Activated CD4-positive, alpha-beta T cell treated with anti-CD3 and anti-CD28 coated beads, Interleukin-2, amount 10 ng/mL, durations not matched to agents 7 days and 5 days (primary cell): ENCODE measurements around the gene OR51E1. TPM values are rescaled to one million over a fixed set of nuclear protein-coding genes. Genes with fewer than 3 reads are reported as not detected.

ENCODE experiments used
- CTCF ChIA-PET: fragments of 350-600 bp; sonication (Branson Sonifier 250); formaldehyde crosslinking; loops from one replicate; lab custom pipeline; 2021; ENCODE audit warnings: antibody characterized with exemption; lab: Charles Lee
- POLR2A ChIA-PET: fragments of 350-600 bp; sonication (Branson Sonifier 250); formaldehyde crosslinking; loops from one replicate; lab custom pipeline; 2021; ENCODE audit warnings: antibody characterized with exemption; lab: Charles Lee
- DNase-seq: peaks from one replicate; pipeline ENCODE4 v3.0.0-alpha.2; 2020
- H3K27ac Mint-ChIP-seq: one replicate; pipeline ENCODE4 v1.8.0; 2021; ENCODE audit warnings: mild to moderate bottlenecking, moderate library complexity, mixed read lengths
- H3K27me3 Mint-ChIP-seq: one replicate; pipeline ENCODE4 v1.8.0; 2021; ENCODE audit warnings: mixed read lengths
- H3K36me3 Mint-ChIP-seq: one replicate; pipeline ENCODE4 v1.8.0; 2021; ENCODE audit warnings: low read depth, mixed read lengths
- H3K4me1 Mint-ChIP-seq: one replicate; pipeline ENCODE4 v1.8.0; 2021; ENCODE audit warnings: mixed read lengths
- H3K4me3 Mint-ChIP-seq: one replicate; pipeline ENCODE4 v1.8.0; 2021; ENCODE audit warnings: mild to moderate bottlenecking, moderate library complexity, mixed read lengths
- H3K9me3 Mint-ChIP-seq: one replicate; pipeline ENCODE4 v1.8.0; 2021; ENCODE audit warnings: mixed read lengths
- total RNA-seq, 2 experiments: library from RNA; stranded (reverse); gene quantifications; one replicate each; pipeline ENCODE4 v1.2.3, GENCODE V29; 2021

OR51E1 gene
- total RNA-seq, 2 experiments from 2014 or later = not detected

DNA sequence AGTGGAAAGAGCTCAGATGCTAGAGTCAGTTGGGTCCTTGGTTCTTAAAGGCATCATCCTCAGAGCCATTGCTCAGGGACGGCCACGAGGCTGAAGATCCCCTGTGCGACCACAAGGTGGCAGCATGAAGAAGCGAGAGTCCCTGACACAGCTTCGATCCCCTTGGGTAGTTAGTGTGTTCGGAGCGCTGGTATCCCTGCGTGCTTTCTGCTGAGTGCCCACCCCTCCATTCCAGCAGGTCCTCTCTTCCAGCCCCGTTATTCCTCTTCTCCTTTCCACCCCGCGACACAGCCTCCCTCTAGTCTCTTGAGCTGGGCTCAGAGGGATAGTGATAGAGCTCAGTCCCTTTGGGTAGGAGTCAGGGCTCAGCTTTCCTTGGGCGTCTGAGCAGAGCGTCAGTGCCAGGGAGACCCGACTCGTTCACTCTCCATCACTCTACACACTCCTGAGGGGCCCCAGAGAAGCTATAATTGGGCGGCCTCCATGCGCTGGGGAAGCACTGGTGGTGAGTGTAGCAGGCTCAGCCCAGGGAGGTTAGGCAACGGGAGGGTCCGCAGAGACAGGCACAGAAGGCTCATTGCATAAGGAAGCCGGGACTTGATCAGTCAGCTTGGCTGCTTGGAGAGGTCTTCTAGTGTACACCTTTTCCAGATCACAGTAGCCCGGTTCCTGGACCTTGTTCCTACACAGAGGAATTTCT is 6.7 kb upstream of the OR51E1 start, which contains the start of gene OR51D1:
Gene OR51D1, plus strand, starts transcription at position 516 of the 700 bp plus-strand sequence. CDS start 2,314 bp downstream, outside the sequence.
- Mint-ChIP-seq H3K9me3 (no peaks in the 10 kb centered on the region), H3K27ac (no peak within 1 kb of the TSS), H3K4me1 (no peaks in the 10 kb centered on the region), H3K4me3 (no peak within 1 kb of the TSS), H3K27me3 (peaks cover 4% of the 10 kb centered on the region), H3K36me3 (no peaks in the 10 kb centered on the region)
- ChIA-PET CTCF (interaction anchor here (0.8 to 1.7 kb wide), 7 partner anchors 8 to 1254 kb away, joined by 3 to 6 read pairs (median 4); no protein-coding TSS in a partner anchor), POLR2A (interaction anchor here (0.6 kb wide), 1 partner anchor 194 kb away, joined by 3 read pairs; no protein-coding TSS in a partner anchor)
- DNase-seq = peak; percentile 74

DNA sequence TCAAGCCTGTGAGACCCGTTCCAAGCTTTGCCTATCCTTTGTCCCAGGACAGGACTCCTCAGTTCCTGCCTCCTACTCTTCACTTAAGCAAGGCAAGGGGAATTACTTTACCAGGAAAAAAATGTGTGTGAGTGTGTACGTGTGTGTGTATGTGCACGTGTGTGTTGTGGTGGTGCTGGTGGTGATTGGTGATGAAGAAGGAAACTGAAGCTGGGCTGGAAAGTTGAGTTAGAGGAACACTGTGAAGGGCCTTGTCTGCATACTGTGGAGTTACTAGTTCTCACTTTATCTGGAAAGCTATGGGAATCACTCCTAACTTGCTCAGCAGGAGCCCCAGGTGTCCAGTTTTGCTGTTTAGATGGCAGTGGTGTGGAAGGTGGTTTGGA is 6.1 kb upstream of the OR51E1 start:
- ChIA-PET POLR2A (no interaction called here), CTCF (interaction anchor here (0.9 to 1.2 kb wide), 2 partner anchors 11 to 53 kb away, joined by 3 to 5 read pairs; no protein-coding TSS in a partner anchor)
- DNase-seq = no peak
- no peaks in the 10 kb centered on the region for H3K4me1 Mint-ChIP-seq
- no peak overlapping the region for H3K4me3 Mint-ChIP-seq
- H3K27ac Mint-ChIP-seq = no peak overlapping the region
- H3K9me3 Mint-ChIP-seq = no peaks in the 10 kb centered on the region
- H3K36me3 Mint-ChIP-seq = no peaks in the 10 kb centered on the region
- H3K27me3 Mint-ChIP-seq = peaks cover 1% of the 10 kb centered on the region

DNA sequence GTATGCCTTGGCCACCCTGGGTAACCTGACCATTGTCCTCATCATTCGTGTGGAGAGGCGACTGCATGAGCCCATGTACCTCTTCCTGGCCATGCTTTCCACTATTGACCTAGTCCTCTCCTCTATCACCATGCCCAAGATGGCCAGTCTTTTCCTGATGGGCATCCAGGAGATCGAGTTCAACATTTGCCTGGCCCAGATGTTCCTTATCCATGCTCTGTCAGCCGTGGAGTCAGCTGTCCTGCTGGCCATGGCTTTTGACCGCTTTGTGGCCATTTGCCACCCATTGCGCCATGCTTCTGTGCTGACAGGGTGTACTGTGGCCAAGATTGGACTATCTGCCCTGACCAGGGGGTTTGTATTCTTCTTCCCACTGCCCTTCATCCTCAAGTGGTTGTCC is 3.9 kb upstream of the OR51E1 start:
- H3K4me3 Mint-ChIP-seq = no peak overlapping the region
- no peak overlapping the region for H3K27ac Mint-ChIP-seq
- no peaks in the 10 kb centered on the region for H3K9me3 Mint-ChIP-seq
- POLR2A ChIA-PET = no interaction called here
- H3K4me1 Mint-ChIP-seq = no peaks in the 10 kb centered on the region
- H3K36me3 Mint-ChIP-seq = no peaks in the 10 kb centered on the region
- H3K27me3 Mint-ChIP-seq = peaks cover 6% of the 10 kb centered on the region
- CTCF ChIA-PET = no interaction called here
- DNase-seq = no peak

DNA sequence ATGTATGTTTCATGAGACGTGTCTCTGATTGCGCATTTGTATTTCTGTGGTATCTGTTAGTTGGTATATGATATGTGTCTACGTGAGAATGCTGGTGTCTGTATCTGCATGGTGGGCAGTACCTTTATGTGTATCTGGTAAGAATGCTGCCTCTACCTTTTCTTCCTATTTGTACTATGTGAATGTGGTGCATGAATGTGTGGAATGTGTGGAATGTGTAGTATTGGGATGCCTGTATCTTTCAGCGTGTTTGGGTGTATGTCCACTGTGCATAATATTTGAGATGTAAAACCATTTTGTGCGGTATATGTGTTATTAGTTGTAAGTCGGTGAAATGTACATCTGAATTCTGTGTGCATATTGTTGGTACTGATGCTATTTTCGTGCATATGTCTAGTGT is 2.3 kb upstream of the OR51E1 start:
- ChIA-PET CTCF (no interaction called here), POLR2A (no interaction called here)
- Mint-ChIP-seq H3K36me3 (no peaks in the 10 kb centered on the region), H3K9me3 (no peaks in the 10 kb centered on the region), H3K4me3 (no peak overlapping the region), H3K27ac (no peak overlapping the region), H3K4me1 (no peaks in the 10 kb centered on the region), H3K27me3 (peaks cover 6% of the 10 kb centered on the region)
- DNase-seq = no peak

DNA sequence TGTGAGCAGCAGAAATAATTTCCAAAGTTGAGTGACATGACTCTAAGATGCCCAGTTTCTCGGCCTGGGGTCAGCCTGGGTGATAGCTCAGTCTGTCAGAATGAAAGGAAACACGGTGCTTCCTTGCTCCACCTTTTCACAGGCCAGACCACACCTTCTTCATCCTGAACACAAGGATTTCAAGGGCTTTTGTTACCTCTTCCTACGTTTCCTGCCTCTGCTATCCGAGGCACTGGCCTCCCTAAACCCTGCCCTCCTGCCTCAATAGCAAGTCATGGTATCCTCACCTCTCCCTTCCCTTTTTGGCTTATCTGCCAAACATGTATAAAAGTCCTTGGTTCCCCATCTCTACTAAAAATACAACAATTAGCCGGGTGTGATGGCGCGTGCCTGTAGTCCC is 1.7 kb upstream of the OR51E1 start:
- peaks cover 6% of the 10 kb centered on the region for H3K27me3 Mint-ChIP-seq
- DNase-seq = no peak
- H3K4me1 Mint-ChIP-seq = no peaks in the 10 kb centered on the region
- no peaks in the 10 kb centered on the region for H3K9me3 Mint-ChIP-seq
- ChIA-PET POLR2A (no interaction called here), CTCF (no interaction called here)
- no peaks in the 10 kb centered on the region for H3K36me3 Mint-ChIP-seq
- no peak overlapping the region for H3K27ac Mint-ChIP-seq
- no peak overlapping the region for H3K4me3 Mint-ChIP-seq

DNA sequence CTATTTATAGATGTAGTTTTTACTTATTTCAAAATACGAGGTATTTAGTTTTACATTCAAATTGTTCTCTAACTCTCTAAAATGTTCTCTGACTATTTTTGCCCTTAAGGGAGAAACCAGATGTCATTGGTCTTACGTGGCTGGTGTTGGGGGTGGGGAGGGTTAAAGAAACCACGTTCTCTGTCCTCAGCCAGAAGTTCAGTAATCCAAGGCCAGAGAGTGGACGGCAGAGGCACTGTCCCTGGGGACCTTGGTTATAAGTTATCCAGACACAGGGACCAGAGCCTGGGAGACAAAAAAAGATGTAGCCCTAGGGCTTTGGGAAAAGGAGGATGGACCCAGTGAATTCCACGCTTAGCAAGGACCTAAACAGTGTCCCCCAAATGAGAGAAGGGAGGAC is 706 bp upstream of the OR51E1 start:
- Mint-ChIP-seq H3K9me3 (no peaks in the 10 kb centered on the region), H3K27me3 (peaks cover 6% of the 10 kb centered on the region)
- POLR2A ChIA-PET = no interaction called here

DNA sequence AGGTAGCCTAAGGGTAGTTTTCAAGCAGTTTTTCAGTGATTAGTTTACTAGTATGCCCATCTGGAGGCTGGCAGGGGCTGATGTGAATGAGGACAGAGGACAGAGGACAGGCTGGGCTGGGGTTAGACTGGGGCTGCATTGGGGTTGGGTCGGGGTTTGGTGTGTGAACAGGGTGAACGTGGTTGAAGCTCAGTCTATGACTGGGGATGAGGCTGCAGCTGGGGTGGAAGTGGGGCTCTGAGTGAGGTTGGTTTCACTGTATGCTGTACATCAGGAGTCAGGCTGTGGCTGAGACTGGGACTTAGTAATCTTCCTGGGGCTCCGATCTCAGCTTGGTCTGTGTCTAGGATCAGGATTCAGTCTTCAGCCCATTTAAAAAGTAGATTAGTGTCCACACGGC is 451 bp downstream of the OR51E1 start:
- DNase-seq = no peak
- Mint-ChIP-seq H3K4me1 (no peaks in the 10 kb centered on the region), H3K27me3 (peaks cover 8% of the 10 kb centered on the region), H3K27ac (no peak overlapping the region), H3K9me3 (no peaks in the 10 kb centered on the region), H3K36me3 (no peaks in the 10 kb centered on the region), H3K4me3 (no peak overlapping the region)
- CTCF ChIA-PET = no interaction called here
- POLR2A ChIA-PET = no interaction called here

More for the DNA sequence above, 706 bp upstream of the OR51E1 start:
- H3K4me1 Mint-ChIP-seq = no peaks in the 10 kb centered on the region
- H3K27ac Mint-ChIP-seq = no peak overlapping the region
- CTCF ChIA-PET = no interaction called here
- DNase-seq = no peak
- H3K36me3 Mint-ChIP-seq = no peaks in the 10 kb centered on the region
- H3K4me3 Mint-ChIP-seq = no peak overlapping the region

DNA sequence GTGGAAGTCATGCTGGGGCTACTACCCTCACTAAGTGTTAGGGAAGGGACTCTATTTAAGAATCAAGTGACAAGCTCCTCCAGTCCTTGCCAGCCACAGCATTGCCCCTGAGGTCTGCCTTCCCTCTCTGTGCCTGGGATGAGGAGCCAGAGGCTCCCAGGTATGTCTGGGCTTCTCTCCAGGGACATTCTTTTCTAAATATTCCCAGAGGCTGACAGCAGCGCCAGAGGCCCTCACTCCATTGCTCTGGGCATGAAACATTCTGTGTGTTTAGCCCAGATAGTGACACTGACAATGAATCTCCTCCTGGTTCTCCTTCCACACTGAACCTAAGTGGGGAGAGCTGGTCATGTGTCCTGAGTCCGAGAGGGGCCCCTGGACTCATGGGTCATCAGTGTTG is 2.2 kb downstream of the OR51E1 start:
- H3K27me3 Mint-ChIP-seq = peaks cover 13% of the 10 kb centered on the region
- ChIA-PET POLR2A (no interaction called here), CTCF (no interaction called here)
- H3K27ac Mint-ChIP-seq = no peak overlapping the region
- H3K4me1 Mint-ChIP-seq = no peaks in the 10 kb centered on the region
- no peak for DNase-seq
- H3K36me3 Mint-ChIP-seq = no peaks in the 10 kb centered on the region
- H3K9me3 Mint-ChIP-seq = no peaks in the 10 kb centered on the region
- no peak overlapping the region for H3K4me3 Mint-ChIP-seq

DNA sequence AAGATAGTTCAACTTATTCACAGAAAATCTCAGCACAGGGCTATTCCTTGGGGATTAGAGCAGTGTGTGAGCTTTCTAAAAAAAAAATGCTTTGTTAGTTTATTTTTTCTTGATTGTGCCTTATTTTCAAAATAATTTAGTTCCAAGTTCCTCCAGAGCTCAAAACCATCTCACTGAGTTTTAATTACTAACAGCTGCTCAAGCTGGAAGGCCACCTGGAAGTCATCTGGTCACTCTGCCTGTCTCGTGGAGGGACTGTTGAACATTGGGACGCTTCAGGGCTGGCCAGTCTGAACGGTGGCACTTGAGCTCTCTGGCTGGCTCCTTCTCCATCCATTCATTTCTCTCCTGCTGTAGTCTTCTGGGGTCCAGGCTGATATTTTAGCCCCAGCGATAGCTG is 4.0 kb downstream of the OR51E1 start:
- H3K27me3 Mint-ChIP-seq = peaks cover 13% of the 10 kb centered on the region
- no peaks in the 10 kb centered on the region for H3K9me3 Mint-ChIP-seq
- POLR2A ChIA-PET = no interaction called here
- H3K4me3 Mint-ChIP-seq = no peak overlapping the region
- H3K4me1 Mint-ChIP-seq = no peaks in the 10 kb centered on the region
- no peak overlapping the region for H3K27ac Mint-ChIP-seq
- no peak for DNase-seq
- no peaks in the 10 kb centered on the region for H3K36me3 Mint-ChIP-seq
- CTCF ChIA-PET = no interaction called here

DNA sequence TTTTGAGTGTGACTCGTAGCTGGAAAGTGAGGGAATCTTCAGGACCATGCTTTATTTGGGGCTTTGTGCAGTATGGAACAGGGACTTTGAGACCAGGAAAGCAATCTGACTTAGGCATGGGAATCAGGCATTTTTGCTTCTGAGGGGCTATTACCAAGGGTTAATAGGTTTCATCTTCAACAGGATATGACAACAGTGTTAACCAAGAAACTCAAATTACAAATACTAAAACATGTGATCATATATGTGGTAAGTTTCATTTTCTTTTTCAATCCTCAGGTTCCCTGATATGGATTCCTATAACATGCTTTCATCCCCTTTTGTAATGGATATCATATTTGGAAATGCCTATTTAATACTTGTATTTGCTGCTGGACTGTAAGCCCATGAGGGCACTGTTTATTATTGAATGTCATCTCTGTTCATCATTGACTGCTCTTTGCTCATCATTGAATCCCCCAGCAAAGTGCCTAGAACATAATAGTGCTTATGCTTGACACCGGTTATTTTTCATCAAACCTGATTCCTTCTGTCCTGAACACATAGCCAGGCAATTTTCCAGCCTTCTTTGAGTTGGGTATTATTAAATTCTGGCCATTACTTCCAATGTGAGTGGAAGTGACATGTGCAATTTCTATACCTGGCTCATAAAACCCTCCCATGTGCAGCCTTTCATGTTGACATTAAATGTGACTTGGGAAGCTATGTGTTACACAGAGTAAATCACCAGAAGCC is 11.0 kb downstream of the OR51E1 start:
- DNase-seq = no peak
- H3K4me1 Mint-ChIP-seq = no peaks in the 10 kb centered on the region
- H3K27ac Mint-ChIP-seq = no peak overlapping the region
- no peaks in the 10 kb centered on the region for H3K9me3 Mint-ChIP-seq
- no peak overlapping the region for H3K4me3 Mint-ChIP-seq
- POLR2A ChIA-PET = no interaction called here
- no peaks in the 10 kb centered on the region for H3K36me3 Mint-ChIP-seq
- peaks cover 9% of the 10 kb centered on the region for H3K27me3 Mint-ChIP-seq
- CTCF ChIA-PET = no interaction called here

DNA sequence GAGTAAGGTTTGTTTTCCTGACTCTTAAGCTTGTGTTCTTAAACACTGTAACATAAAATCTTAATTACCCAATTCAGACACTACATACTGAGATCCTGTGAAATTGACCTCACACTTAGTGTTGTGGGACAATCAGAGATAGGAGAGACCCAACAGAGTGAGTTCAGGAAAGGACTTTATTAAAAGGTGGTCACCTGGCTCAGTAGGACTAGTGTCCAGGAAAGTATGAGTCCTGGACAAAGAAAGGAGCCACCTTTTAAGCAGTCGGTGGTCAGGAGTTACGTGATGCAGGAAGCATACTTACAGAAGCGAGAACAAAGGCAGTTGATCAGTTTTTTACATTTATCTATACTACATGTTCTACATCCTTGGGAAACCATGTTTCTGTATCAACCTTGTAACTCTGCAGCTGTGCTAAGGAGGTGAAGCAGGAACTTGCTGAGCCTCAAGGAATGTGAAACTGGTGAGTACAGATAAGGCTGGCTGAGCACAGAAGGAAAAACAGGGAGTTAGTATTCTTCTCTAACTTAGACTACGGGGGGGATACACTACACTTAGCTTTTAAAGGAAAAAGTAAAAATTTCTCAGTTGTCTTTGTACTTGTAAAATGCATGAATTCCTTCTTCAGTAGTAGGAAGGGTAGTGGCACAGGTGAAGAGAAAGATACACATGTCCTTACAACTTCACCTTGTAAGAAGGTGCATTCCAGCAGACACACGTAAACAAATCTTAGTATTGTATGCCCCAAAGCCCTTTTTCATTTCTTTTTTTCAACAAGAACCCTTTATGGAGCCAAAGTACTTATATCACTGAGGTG is 15.1 kb downstream of the OR51E1 start:
- POLR2A ChIA-PET = no interaction called here
- Mint-ChIP-seq H3K4me1 (no peaks in the 10 kb centered on the region), H3K27me3 (peaks cover 9% of the 10 kb centered on the region), H3K36me3 (no peaks in the 10 kb centered on the region), H3K4me3 (no peak overlapping the region), H3K9me3 (no peaks in the 10 kb centered on the region), H3K27ac (no peak overlapping the region)
- no peak for DNase-seq
- CTCF ChIA-PET = no interaction called here

DNA sequence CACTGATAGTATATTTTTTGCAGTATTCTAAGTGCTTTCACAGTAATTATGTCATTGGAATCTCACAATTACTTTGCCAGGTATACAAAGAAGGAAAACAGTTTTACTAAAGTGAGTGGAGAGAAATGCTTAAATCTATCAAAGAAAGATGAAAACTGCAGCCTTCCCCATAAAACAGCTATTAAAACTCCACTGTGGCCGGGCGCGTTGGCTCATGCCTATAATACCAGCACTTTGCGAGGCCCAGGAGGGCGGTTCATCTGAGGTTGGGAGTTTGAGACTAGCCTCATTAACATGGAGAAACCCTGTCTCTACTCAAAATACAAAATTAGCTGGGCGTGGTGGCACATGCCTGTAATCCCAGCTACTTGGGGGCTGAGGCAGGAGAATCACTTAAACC is 19.1 kb downstream of the OR51E1 start:
- Mint-ChIP-seq H3K27me3 (peaks cover 19% of the 10 kb centered on the region), H3K9me3 (no peaks in the 10 kb centered on the region), H3K4me3 (no peak overlapping the region), H3K36me3 (no peaks in the 10 kb centered on the region), H3K27ac (no peak overlapping the region), H3K4me1 (no peaks in the 10 kb centered on the region)
- ChIA-PET CTCF (no interaction called here), POLR2A (no interaction called here)
- DNase-seq = no peak

DNA sequence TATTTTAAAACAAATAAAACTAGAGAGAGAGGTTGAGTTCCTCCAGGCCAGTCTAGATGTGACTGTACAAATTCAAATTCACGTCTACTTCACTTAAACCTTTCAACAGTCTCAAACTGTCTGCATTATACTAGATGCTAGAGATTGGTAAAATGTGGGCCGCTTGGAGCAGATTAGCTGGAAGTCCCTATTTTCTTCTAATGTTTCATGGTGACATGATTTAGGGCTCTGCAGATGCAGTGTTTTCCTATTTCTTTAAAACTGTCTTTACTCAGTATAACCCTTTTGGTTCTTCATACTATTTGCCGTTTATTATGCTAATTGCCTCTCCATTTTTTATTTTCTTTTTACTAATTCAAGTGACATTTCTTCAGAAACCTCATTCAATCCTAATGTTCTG is 20.4 kb downstream of the OR51E1 start:
- Mint-ChIP-seq H3K36me3 (no peaks in the 10 kb centered on the region), H3K27me3 (peaks cover 15% of the 10 kb centered on the region), H3K27ac (no peak overlapping the region), H3K9me3 (no peaks in the 10 kb centered on the region), H3K4me3 (no peak overlapping the region), H3K4me1 (no peaks in the 10 kb centered on the region)
- ChIA-PET CTCF (no interaction called here), POLR2A (no interaction called here)
- DNase-seq = no peak
